Nucleus accumbens (tissue), 56 donors: ENCODE measurements around the gene INPPL1.

ENCODE experiments used
- DNase-seq, 56 donors: peaks; one replicate each; lab custom pipeline; 2025; lab: John Stamatoyannopoulos, UW

Gene INPPL1

DNA sequence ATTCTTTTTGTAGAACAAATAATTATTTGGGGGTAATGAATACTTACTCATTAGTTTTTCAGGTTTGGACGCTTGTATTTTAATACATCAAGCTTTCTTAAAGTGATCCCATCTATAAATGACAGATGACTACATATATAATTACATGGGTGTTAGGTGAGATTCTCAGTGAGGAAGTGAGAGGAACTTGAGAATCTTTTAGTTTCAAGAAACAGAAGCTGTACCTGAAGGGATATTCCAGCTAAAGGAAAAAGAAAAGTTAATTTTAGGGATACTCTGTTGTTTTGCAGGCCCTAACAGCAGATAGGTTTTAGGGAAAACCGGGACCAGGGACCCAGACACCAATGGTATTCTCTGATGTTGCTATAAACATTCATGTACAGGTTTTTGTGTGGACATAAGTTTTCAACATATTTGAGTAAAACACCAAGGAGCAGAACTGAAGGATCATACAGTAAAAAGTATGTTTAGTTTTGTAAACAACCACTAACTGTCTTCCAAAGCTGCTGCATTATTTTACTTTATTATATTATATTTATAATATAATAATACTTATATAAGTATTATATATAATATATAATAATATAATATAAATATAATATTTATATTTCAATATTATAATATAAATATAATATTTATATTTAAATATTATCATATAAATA is 43.5 kb downstream of the INPPL1 start:
- no peak for DNase-seq

DNA sequence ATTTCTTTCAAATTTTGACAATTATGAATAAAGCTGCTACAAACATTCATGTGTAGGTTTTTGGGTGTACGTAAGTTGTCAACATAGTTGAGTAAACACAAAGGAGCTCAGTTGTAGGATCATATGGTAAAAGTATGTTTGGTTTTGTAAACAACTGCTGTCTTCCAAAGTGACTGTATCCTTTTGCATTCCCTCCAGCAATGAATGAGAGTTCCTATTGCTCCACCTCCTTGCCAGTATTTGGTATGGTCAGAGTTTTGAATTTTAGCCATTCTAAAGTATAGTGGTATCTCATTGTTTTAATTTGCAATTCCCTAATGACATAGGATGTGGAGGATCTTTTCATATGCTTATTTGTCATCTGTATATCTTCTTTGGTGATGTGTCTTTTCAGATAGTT is 47.4 kb downstream of the INPPL1 start:
- no peak for DNase-seq

DNA sequence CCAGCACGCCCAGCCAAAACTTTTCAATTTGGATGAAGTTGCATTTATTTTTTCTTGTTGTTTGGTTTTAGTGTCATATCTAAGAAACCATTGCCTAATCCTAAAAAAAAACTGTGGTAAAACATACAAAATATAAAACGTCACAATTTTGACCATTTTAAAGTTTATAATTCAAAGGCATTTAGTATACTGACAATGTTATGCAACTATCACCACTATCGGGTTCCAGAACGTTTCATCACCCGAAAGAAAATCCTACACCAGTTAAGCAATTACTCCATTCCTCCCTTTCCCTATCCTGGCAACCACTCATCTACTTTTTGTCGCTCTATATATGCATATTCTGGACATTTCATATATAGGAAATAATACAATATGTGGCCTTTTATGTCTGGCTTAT is 49.9 kb downstream of the INPPL1 start:
- no peak for DNase-seq

DNA sequence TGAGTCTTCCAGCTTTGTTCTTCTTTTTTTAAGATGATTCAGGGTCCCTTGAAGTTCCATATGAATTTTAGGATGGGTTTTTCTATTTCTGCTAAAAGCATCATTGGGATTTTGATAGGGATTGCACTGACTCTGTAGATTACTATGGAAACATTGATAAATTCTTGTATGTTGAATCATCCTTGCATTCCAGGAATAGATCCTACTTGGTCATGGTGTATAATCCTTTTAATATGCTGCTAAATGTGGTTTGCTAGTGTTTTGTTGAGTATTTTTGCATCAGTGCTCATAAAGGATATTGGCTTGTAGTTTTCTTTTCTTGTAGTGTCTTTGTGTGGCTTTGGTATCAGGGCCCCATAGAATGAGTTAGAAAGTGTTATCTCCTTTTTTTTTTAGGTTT is 54.3 kb downstream of the INPPL1 start:
- no peak for DNase-seq

GRCh38 chr11:72280037-72280436 is 55.5 kb downstream of the INPPL1 start:
- no peak for DNase-seq

DNA sequence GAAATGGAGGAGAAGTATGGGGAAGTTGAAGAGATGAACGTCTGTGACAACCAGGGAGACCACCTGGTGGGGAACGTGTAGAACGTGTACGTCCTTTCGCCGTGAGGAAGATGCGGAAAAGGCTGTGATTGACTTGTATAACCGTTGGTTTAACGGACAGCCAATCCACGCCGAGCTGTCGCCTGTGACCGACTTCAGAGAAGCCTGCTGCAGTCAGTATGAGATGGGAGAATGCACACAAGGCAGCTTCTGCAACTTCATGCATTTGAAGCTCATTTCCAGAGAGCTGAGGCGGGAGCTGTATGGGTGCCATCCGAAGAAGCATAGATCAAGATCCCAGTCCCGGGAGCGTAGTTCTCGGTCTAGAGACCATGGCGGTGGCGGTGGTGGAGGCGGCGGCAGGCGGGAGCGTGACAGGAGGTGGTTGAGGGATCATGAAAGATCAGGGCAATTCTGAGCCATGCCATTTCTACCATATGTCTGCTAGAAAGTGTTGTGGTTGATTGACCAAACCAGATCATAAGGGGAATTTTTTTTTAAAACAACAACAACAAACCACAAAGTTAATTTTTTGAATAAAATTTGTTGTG is 56.3 kb downstream of the INPPL1 start:
- DNase-seq, result no peak

- no peak for DNase-seq
Observed at GRCh38 chr11:72283947-72284346, 59.4 kb downstream of the INPPL1 start.

DNA sequence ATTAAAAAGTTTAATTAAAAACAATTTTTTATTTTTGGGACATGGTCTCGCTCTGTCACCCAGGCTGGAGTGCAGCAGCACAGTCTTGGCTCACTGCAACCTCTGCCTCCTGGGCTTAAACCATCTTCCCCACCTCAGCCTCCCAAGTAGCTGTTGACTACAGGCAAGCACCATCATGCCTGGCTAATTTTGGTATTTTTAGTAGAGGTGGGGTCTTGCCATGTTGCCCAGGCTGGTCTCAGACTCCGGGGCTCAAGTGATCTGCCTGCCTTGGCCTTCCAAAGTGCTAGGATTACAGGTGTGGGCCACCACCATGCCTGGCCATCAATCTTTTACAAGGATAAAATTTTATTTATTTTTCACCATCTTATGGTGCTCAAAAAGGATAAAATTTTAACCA is 62.7 kb downstream of the INPPL1 start:
- no peak for DNase-seq
